Fibroblast of the conjunctiva (primary cell): Measurements from ENCODE around the gene G6PD.
"Not testable (repeated sequence)": the region's sequence is repeated elsewhere in the genome, so short reads cannot be mapped to it uniquely, and the experiment has no call there.

Source experiments
- DNase-seq: peaks from one replicate; pipeline ENCODE4 v3.0.0-alpha.2; 2010; ENCODE audit warnings: low read depth

The G6PD gene

DNA sequence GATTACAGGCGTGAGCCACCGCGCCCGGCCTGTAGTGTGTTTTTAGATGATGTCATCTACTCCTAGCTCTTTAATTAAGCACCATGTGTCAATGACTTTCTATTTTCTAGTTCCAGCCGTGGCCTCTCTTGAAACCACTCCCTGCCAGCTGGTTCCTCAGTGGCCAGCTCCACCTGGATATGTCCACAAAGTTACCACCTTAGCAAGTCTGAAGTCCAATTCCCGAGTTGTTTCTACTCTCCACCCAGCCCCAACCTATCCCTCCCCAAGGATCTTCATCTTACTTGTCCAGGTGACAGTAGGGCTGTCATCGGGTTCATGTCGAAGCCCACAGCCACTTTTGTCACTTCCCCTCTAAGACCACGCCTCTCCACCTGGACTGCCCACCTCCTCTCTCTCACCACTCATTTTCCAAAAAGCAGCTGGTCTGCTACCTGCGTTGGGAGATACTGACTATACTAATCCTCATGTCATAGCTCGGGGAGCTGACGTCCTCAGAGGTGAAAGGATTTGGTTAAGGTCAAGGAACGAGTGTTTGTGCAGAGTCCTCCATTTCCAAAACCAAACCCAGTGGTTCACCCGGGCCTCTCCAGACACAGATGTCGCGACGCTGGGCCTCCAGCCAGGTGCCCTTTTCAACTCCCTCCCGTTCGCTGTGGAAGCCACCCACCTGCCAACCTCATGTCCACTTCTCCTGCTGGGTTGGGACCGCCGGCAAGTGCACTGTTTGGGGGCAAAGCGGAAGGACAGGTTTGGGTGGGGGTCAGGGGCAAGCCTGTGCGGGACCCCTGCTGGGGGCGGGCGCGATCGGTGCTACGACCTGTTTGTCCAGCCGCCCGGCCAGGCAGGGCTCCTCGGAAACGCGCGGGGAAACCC lies 31.3 kb downstream of the G6PD start:
- no peak for DNase-seq

- no peak for DNase-seq
These were observed 32.9 kb downstream of the G6PD start for GRCh38 chrX:154513716-154514115.

GRCh38 chrX:154512879-154513553 lies 33.6 kb downstream of the G6PD start:
- DNase-seq, result no peak

DNA sequence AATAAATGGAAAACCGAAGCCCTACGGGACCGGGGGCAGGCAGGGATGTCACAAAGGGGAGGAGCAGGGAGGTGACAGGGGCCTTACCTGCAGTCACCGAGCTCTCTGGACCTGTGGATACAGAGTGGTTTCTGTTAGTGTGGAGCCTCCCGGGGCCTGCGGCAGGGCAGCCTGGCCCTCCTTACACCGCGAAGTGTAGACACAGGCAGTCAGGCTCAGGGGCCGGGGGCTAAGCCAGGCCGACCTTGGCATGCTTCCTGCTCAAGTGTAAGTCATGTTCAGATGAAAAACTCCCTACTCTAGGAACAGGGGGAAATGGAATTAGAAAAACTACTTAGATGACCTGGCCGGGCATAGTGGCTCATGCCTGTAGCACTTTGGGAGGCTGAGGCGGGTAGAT lies 34.9 kb downstream of the G6PD start:
- DNase-seq, result no peak

DNA sequence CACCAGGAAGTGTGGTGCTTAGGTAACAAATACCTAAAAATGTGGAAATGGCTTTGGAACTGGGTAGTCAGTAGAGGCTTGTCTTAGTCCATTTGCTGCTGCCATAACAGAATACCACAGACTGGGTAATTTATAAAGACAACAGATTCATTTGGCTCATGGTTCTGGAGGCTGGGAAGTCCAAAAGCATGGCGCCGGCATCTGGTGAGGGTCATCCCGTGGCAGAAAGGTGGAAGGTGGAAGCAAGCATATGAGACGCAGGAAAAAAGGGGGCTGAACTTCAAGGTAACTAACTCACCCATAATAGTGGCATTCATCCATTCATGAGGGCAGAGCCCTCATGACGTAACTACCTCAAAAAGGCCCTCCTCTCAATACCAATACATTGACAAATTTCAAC lies 37.2 kb downstream of the G6PD start:
- DNase-seq, result no peak

GRCh38 chrX:154508384-154508745 lies 38.3 kb downstream of the G6PD start:
- no peak for DNase-seq

DNA sequence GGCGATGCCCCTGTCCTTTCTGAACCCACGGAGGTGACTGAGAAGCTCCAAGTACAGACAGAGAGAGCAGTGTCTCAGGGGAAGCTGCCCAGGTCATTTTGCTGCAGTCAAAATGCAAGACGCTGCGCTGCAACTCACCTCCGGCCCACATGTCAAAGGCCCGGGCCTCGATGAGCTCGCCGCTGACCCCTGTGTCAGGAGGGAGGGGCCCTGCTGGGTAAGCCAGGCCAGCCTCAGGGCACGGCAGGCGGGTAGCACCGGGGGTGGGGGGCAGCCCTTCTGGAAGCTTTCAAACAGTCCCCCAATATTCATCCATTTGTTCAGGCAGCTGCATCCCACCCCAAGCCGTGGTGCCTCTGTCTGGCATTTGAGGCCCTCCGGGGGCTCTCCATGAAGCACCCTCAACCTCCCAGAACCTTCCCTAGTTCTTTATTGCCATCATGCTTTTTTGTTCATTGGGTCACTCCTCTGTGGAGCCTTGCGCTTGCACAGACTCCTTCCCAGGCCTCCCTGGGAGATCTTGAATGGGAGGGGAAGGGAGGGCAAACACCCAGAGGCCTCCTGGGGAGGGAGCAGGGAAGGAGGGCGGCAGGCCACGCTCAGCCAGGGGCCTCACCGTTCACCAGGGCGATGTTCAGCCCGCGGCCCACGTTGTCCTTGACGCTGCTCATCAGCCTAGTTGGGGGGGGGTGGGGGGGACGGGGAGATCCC lies 38.8 kb downstream of the G6PD start:
- no peak for DNase-seq

GRCh38 chrX:154506483-154507332 lies 39.9 kb downstream of the G6PD start:
- no peak for DNase-seq

GRCh38 chrX:154505734-154506133 lies 40.9 kb downstream of the G6PD start:
- DNase-seq, result no peak

DNA sequence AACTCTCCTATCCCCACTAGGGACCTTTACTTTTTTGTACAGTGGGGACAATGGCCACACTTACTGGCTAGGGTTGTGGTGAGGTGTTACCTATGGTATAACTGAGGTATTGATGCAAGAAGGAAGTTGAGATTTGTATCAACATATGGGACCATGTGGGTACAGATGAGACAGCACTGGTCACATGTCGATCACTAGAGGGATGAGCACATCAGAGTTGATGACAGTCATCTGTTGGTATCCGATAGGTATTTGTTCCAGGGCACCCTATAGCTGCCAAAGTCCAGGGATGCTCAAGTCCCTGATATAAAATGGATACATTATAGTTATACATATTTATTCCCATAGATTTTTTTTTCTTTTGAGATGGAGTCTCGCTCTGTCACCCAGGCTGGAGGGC lies 43.7 kb downstream of the G6PD start:
- DNase-seq, result no peak

GRCh38 chrX:154502098-154502497 lies 44.5 kb downstream of the G6PD start:
- DNase-seq, result no peak

- not testable (repeated sequence) for DNase-seq
These were observed 45.2 kb downstream of the G6PD start for GRCh38 chrX:154501423-154501822.

GRCh38 chrX:154496591-154497137 lies 50.0 kb downstream of the G6PD start:
- DNase-seq, result not testable (repeated sequence)

- DNase-seq, result no peak
These were observed 51.1 kb downstream of the G6PD start for GRCh38 chrX:154495472-154495922.

DNA sequence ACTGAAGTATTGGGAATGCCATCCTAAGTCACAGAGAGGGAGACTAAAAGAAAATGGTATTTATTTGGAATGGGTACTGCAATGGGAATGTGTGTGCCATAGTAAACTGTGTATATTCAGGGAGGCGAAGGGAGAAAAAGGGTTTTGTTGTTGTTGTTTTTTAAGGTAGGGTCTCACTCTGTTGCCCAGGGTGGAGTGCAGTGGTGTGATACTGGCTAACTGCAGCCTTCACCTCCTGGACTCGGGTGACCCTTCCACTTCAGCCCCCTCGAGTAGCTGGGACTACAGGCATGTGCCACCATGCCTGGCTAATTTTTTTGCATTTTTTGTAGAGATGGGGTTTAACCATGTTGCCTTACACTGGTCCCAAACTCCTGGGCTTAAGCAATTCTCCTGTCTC lies 51.9 kb downstream of the G6PD start:
- DNase-seq, result no peak

DNA sequence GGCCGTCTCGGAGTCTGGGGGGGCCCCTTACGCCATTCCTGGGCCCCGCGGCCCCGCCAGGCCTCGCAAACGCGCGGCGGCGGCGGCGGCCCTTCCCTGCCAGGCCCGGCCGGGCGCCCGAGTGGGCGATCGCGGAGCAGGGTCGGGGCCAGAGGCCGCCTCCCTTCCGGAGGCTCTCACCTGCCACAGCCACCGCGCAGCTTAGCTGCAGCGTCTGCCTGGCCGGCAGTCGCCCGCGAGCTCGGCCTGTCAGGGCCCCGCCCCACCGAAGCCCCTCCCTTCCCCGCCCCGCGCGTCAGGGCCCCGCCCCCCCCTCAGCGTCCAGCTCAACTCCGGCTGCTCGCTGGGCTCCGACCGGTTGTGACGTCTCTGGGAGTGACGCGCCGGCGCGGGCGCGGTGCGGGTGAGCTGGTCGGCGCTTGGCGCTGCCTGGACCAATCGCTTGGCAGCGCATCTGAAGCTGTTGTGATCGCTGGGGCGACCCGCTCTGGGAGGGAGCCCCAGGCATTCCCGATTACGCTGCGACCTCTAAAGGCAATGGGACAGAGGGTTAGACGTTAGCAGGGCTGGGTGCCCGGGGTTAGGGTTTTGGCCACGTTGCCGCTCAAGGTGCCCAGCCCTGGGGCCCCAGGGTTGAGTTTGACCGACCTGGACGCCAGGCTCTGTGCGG lies 56.1 kb downstream of the G6PD start, which contains the start of gene SLC10A3:
TSS of gene SLC10A3 (minus strand) at position 216 of the 670 bp plus-strand sequence. CDS start 1,689 bp downstream, outside the sequence.
- peak; percentile 87 for DNase-seq

DNA sequence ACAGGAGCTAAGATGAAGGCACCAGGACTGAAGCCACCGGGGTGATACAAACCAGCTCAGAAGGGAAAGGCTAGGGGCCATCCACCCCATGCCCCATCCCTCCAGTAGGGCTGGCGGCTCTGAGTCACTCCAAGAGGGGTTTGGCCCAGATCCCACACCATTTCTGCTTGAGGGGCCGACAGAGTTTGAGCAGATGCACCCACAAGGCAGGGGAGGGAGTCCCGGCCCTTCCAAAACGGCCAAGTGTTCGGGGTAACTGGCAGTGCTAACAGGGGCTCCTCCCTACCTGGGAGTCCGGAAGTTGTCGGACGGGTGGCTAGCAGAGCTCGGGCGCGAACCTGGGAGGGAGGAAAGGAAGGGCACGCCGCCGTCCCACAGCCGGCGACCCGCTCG lies 56.6 kb downstream of the G6PD start:
- peak; percentile 26 for DNase-seq

GRCh38 chrX:154489182-154489581 lies 57.5 kb downstream of the G6PD start:
- DNase-seq, result no peak

DNA sequence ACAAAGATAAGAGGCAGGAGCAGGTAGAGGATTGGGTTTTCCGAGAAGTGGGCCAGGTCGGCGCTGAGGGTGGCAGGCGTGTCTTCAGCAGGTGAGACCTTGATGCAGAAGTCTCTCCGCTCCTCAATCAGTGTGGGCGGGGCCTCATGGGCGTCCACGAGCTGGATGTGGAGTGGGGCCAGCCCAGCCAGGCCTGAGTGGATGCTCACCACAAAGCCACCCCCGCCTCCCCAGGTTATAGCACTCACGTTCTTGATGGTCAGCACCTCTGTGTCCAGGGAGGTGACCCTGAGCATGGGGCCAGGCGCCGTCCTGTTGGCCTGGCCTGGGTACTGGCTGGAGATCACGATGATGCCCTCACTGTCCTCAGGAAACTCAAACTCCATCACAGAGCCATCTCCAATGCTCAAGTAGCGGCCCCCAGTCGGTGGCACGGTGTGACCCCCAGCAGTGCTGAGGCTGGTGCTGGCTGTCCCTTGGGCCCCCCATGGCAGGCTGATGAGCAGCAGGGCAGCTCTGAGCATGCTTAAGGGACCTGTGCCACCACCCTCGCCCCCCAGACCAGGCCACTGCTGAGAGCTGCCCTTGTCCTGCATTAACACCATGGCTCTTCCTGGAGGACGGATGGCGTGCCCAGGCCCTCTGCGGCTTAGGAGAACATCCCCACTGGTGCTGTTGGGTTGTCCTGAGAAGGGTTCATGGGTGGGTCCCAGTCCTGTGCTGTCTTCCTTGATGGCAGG lies 58.1 kb downstream of the G6PD start:
- no peak for DNase-seq
